H1 (cell line): Measurements from ENCODE around the gene CYP26C1. TPM values are rescaled to one million over a fixed set of nuclear protein-coding genes. Genes with fewer than 3 reads are reported as not detected.

Source experiments
- CTCF ChIA-PET: fragments of 300-600 bp; sonication (Branson Sonifier 250); formaldehyde crosslinking; loops from one replicate; lab custom pipeline; 2021; ENCODE audit not compliant: partially characterized antibody; lab: Charles Lee
- POLR2A ChIA-PET: fragments of 300-600 bp; sonication (Branson Sonifier 250); formaldehyde crosslinking; loops from one replicate; lab custom pipeline; 2021; ENCODE audit warnings: inconsistent platforms; ENCODE audit not compliant: partially characterized antibody; lab: Charles Lee
- DNase-seq, 2 experiments: peaks; one replicate each; pipeline versions ENCODE4 v3.0.0 to v3.0.0-alpha.2; 2010 to 2022; ENCODE audit warnings: low spot score in 2 of 2, low read depth in 1 of 2, mixed read lengths in 1 of 2
- FAIRE-seq: peaks from 2 replicates; lab custom pipeline; 2011; peaks lifted over from hg19 to GRCh38; lab: Jason Lieb, UNC
- H2AFZ ChIP-seq: 2 replicates; pipeline ENCODE4 v1.8.1; 2012; ENCODE audit warnings: low read length, inconsistent platforms
- H2AK5ac ChIP-seq: 2 replicates; pipeline ENCODE4 v1.6.1; 2013; ENCODE audit warnings: low read depth, low read length
- H2BK120ac ChIP-seq: replicated peaks from 2 replicates; pipeline ENCODE3; 2013; ENCODE audit warnings: low read depth, low read length, inconsistent platforms
- H2BK12ac ChIP-seq: 2 replicates; pipeline ENCODE4 v1.6.1; 2013; ENCODE audit warnings: low read depth, low read length
- H2BK15ac ChIP-seq: 2 replicates; pipeline ENCODE4 v1.6.1; 2013; ENCODE audit warnings: low read length
- H2BK20ac ChIP-seq: 2 replicates; pipeline ENCODE4 v1.6.1; 2013; ENCODE audit warnings: low read length
- H2BK5ac ChIP-seq: 2 replicates; pipeline ENCODE4 v1.6.1; 2013; ENCODE audit warnings: low read depth, low read length
- H3K14ac ChIP-seq: 2 replicates; pipeline ENCODE4 v1.6.1; 2013; ENCODE audit warnings: inconsistent platforms; ENCODE audit not compliant: insufficient read length
- H3K18ac ChIP-seq: 2 replicates; pipeline ENCODE4 v1.6.1; 2013; ENCODE audit warnings: low read length; ENCODE audit errors: extremely low read depth
- H3K23ac ChIP-seq: 2 replicates; pipeline ENCODE4 v1.6.1; 2013; ENCODE audit warnings: inconsistent platforms; ENCODE audit not compliant: insufficient read length
- H3K23me2 ChIP-seq: 2 replicates; pipeline ENCODE4 v1.6.1; 2013; ENCODE audit warnings: low read depth, low read length
- H3K27ac ChIP-seq: 2 replicates; pipeline ENCODE4 v1.6.1; 2011; ENCODE audit warnings: low read depth, low read length, inconsistent platforms
- H3K27me3 ChIP-seq, 4 experiments: replicated peaks in 1 of 4; 1 replicate in 1 of 4; 2 replicates in 3 of 4; pipeline versions ENCODE4 v1.6.1 to v1.8.1; 2011 to 2013; ENCODE audit warnings: low read length in 3 of 4, mild to moderate bottlenecking in 3 of 4, inconsistent platforms in 2 of 4, mixed read lengths in 2 of 4, moderate library complexity in 1 of 4; ENCODE audit not compliant: control insufficient read depth in 3 of 4, insufficient read depth in 3 of 4; ENCODE audit errors: extremely low read depth in 1 of 4
- H3K36me3 ChIP-seq, 4 experiments: 2 replicates each; pipeline versions ENCODE4 v1.6.1 to v1.8.1; 2011 to 2013; ENCODE audit warnings: mild to moderate bottlenecking in 4 of 4, low read length in 3 of 4, moderate library complexity in 2 of 4, control low read depth in 1 of 4, inconsistent platforms in 1 of 4; ENCODE audit not compliant: insufficient read depth in 4 of 4, control insufficient read depth in 2 of 4
- H3K4ac ChIP-seq: replicated peaks from 2 replicates; pipeline ENCODE3; 2013; ENCODE audit warnings: low read length, low read depth, mixed read lengths, inconsistent platforms; ENCODE audit not compliant: insufficient read length
- H3K4me1 ChIP-seq, 4 experiments: replicated peaks in 1 of 4; 1 replicate in 1 of 4; 2 replicates in 3 of 4; pipeline versions ENCODE4 v1.6.1 to v1.8.1; 2011 to 2013; ENCODE audit warnings: low read length in 3 of 4, inconsistent platforms in 2 of 4, mixed read lengths in 1 of 4; ENCODE audit not compliant: insufficient read depth in 4 of 4, control insufficient read depth in 3 of 4
- H3K4me2 ChIP-seq, 2 experiments: 2 replicates each; pipeline versions ENCODE4 v1.6.1 to v1.8.1; 2011 to 2013; ENCODE audit warnings: low read depth in 2 of 2, low read length in 2 of 2, control low read depth in 1 of 2, inconsistent platforms in 1 of 2, mild to moderate bottlenecking in 1 of 2; ENCODE audit not compliant: insufficient read depth in 1 of 2
- H3K4me3 ChIP-seq, 4 experiments: fragments of 200-600, 300-600 bp in 1 of 4; sonication (generic), shearing (Covaris generic), sonication (Bioruptor Twin) in 1 of 4; 2 replicates each; pipeline versions ENCODE4 v1.5.1 to v1.8.1; 2011 to 2016; ENCODE audit warnings: low read length in 4 of 4, low read depth in 3 of 4, control low read depth in 2 of 4, inconsistent platforms in 2 of 4, mild to moderate bottlenecking in 2 of 4, mixed read lengths in 1 of 4, moderate library complexity in 1 of 4; ENCODE audit not compliant: insufficient read depth in 2 of 4; ENCODE audit errors: extremely low read depth in 1 of 4
- H3K56ac ChIP-seq: replicated peaks from 2 replicates; pipeline ENCODE3; 2013; ENCODE audit warnings: low read depth, mild to moderate bottlenecking, mixed read lengths, low read length, inconsistent platforms; ENCODE audit not compliant: insufficient read length
- H3K79me1 ChIP-seq: 2 replicates; pipeline ENCODE4 v1.6.1; 2013; ENCODE audit warnings: low read depth, low read length, control low read depth
- H3K79me2 ChIP-seq, 2 experiments: 2 replicates each; pipeline versions ENCODE4 v1.6.1 to v1.8.1; 2012 to 2013; ENCODE audit warnings: low read length in 2 of 2, mild to moderate bottlenecking in 2 of 2, inconsistent platforms in 1 of 2; ENCODE audit not compliant: insufficient read depth in 2 of 2, control insufficient read depth in 1 of 2
- H3K9ac ChIP-seq, 4 experiments: replicated peaks in 1 of 4; 1 replicate in 1 of 4; 2 replicates in 3 of 4; pipeline versions ENCODE4 v1.6.1 to v1.8.1; 2011 to 2013; ENCODE audit warnings: low read depth in 3 of 4, low read length in 3 of 4, control low read depth in 2 of 4, mild to moderate bottlenecking in 2 of 4, moderate library complexity in 2 of 4, inconsistent platforms in 1 of 4; ENCODE audit errors: extremely low read depth in 1 of 4
- H3K9me3 ChIP-seq, 2 experiments: 2 replicates each; pipeline versions ENCODE4 v1.6.1 to v1.8.1; 2012 to 2013; ENCODE audit warnings: mild to moderate bottlenecking in 2 of 2, moderate library complexity in 2 of 2, control low read depth in 1 of 2, inconsistent platforms in 1 of 2, low read depth in 1 of 2, low read length in 1 of 2, mixed read lengths in 1 of 2; ENCODE audit not compliant: insufficient read depth in 2 of 2
- H4K20me1 ChIP-seq, 2 experiments: replicated peaks in 1 of 2; 2 replicates each; pipeline versions ENCODE3 to v1.8.1; 2011 to 2013; ENCODE audit warnings: inconsistent platforms in 2 of 2, low read length in 2 of 2, mild to moderate bottlenecking in 1 of 2; ENCODE audit not compliant: insufficient read depth in 2 of 2, control insufficient read depth in 1 of 2
- H4K5ac ChIP-seq: 2 replicates; pipeline ENCODE4 v1.6.1; 2013; ENCODE audit warnings: low read length, low read depth, mixed read lengths, inconsistent platforms; ENCODE audit not compliant: insufficient read length
- H4K8ac ChIP-seq: 2 replicates; pipeline ENCODE4 v1.8.0; 2013; ENCODE audit warnings: mild to moderate bottlenecking, moderate library complexity, low read length, inconsistent platforms; ENCODE audit not compliant: insufficient read depth; ENCODE audit errors: extremely low read depth
- H4K91ac ChIP-seq: replicated peaks from 2 replicates; pipeline ENCODE3; 2013; ENCODE audit warnings: low read length, mixed read lengths, inconsistent platforms; ENCODE audit not compliant: insufficient read length
- CHD1 ChIP-seq: IDR thresholded peaks from 2 replicates; pipeline ENCODE4 v1.6.1; 2012; ENCODE audit warnings: low read depth, low read length, improper control_type of control experiment
- CTBP2 ChIP-seq: IDR thresholded peaks from 2 replicates; pipeline ENCODE4 v1.7.0; 2011; ENCODE audit warnings: borderline replicate concordance, mild to moderate bottlenecking, moderate library complexity, mixed read lengths, low read length; ENCODE audit not compliant: insufficient read depth, insufficient read length
- EZH2 ChIP-seq: fragments of 200-600 bp; sonication (generic); IDR thresholded peaks from 2 replicates; pipeline ENCODE4 v1.7.1; 2012; ENCODE audit warnings: low read depth, mild to moderate bottlenecking, moderate library complexity, low read length, inconsistent platforms; ENCODE audit not compliant: severe bottlenecking
- KDM5A ChIP-seq: fragments of 200-600 bp; IDR thresholded peaks from 2 replicates; pipeline ENCODE4 v1.7.1; 2012; ENCODE audit warnings: mild to moderate bottlenecking, low read length, inconsistent platforms, mixed read lengths
- POU5F1 ChIP-seq: IDR thresholded peaks from 2 replicates; pipeline ENCODE4 v1.6.1; 2011; ENCODE audit warnings: low read depth, mild to moderate bottlenecking, low read length, moderate library complexity
- RAD21 ChIP-seq, 2 experiments: IDR thresholded peaks in 1 of 2; conservative IDR thresholded peaks in 1 of 2; 2 replicates each; pipeline ENCODE4 v1.6.1; 2011; ENCODE audit warnings: low read depth in 2 of 2, low read length in 2 of 2, improper control_type of control experiment in 1 of 2, inconsistent platforms in 1 of 2, mild to moderate bottlenecking in 1 of 2, moderate library complexity in 1 of 2
- SRF ChIP-seq: IDR thresholded peaks from 2 replicates; pipeline ENCODE4 v1.6.1; 2011; ENCODE audit warnings: mild to moderate bottlenecking, low read depth, low read length, moderate library complexity
- SUZ12 ChIP-seq: fragments of 200-600 bp; sonication (generic); IDR thresholded peaks from 2 replicates; pipeline ENCODE4 v1.6.1; 2012; ENCODE audit warnings: mild to moderate bottlenecking, inconsistent platforms, low read length, moderate library complexity, mixed read lengths
- TBP ChIP-seq: IDR thresholded peaks from 2 replicates; pipeline ENCODE4 v1.6.1; 2011; ENCODE audit warnings: low read depth, low read length, improper control_type of control experiment
- TCF12 ChIP-seq: IDR thresholded peaks from 2 replicates; pipeline ENCODE4 v1.6.1; 2011; ENCODE audit warnings: low read depth, mild to moderate bottlenecking, low read length
- WGBS, 2 experiments: shearing (Covaris generic) in 1 of 2; methylation state at CpG; one replicate each; pipeline versions ENCODE4 v1.1.6 to v1.1.7; 2013 to 2015; ENCODE audit warnings: low lambda C conversion rate in 2 of 2, mixed read lengths in 2 of 2, inconsistent platforms in 1 of 2, low coverage in 1 of 2, missing lambda C conversion rate in 1 of 2; ENCODE audit not compliant: insufficient replicate concordance in 2 of 2, insufficient coverage in 1 of 2, insufficient read length in 1 of 2; ENCODE audit errors: extremely low coverage in 1 of 2, missing lambda C conversion rate in 1 of 2; 5-methylcytosine and 5-hydroxymethylcytosine counted together
- polyA plus RNA-seq, 7 experiments: library from polyadenylated mRNA; depleted of rRNA in 3 of 7; stranded (reverse) in 5 of 7; unstranded in 2 of 7; fragments of >200 nt in 5 of 7; fragments of 200-250 nt in 2 of 7; gene quantifications; 1 replicate in 5 of 7; 2 replicates in 1 of 7; 4 replicates in 1 of 7; pipeline versions ENCODE4 v1.2.1 to v1.2.3, GENCODE V29; 2011 to 2013; ENCODE audit warnings: missing spikeins in 2 of 7, mixed read lengths in 2 of 7
- total RNA-seq: library from RNA; stranded (reverse); fragmentation: NEBNext Ultra II Directional; extraction: Animal tissue kit (Norgen Biotek cat#: 25700); gene quantifications from 2 replicates; pipeline ENCODE4 v1.2.1, GENCODE V29; 2021
- TF ChIP-seq, protein P1 (sequence below): IDR thresholded peaks from 2 replicates; pipeline ENCODE4 v1.6.1; 2011; ENCODE audit warnings: low read depth, mild to moderate bottlenecking, low read length; ENCODE audit not compliant: insufficient read depth

Gene CYP26C1
- total and polyA plus RNA-seq, 2 of the 8 experiments (the other 6 are each of a cell fraction or from before 2014, with no cell fraction given) = 0.12 to 0.28 TPM

DNA sequence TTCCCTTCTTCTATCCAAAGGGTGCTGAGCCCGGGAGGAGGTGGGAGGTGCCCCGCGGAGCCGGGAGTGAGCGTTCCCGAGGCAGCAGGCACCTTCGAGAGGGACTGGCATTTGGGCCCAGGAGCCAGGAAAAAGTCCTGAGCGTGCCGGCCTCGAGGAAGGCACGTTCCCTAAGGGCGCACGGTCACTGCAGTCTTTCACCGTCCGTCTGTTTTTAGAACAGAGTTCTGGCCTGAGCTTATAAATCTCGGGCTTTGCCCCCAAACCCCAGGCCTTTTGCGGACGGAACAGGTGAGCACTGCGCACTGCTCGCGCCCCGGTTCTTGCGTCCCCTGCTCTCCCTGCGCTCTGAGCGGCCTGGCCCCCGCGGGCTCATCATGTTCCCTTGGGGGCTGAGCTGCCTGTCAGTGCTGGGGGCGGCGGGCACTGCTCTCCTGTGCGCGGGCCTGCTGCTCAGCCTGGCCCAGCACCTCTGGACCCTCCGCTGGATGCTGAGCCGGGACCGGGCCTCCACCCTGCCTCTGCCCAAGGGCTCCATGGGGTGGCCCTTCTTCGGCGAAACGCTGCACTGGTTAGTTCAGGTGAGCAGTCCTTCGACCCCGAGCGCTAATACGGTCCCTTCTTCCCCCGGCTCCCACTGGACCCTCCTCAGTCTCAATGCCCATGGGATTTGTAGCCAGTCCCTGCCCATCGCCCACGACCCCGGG is 442 bp downstream of the CYP26C1 start:
- no peak overlapping the region for H3K23ac ChIP-seq
- H3K4me1 ChIP-seq = peaks cover 3 to 33% (median 25%) of the 10 kb centered on the region in 4 experiments
- H2BK5ac ChIP-seq = no peak overlapping the region
- H3K18ac ChIP-seq = no peak overlapping the region
- DNase-seq = no peak
- no peak overlapping the region for H4K5ac ChIP-seq
- peaks cover 14% of the 10 kb centered on the region; the same call in 1 of the 2 replicates for H3K23me2 ChIP-seq
- H3K27me3 ChIP-seq = peaks cover 72 to 84% (median 76%) of the 10 kb centered on the region in 4 experiments
- no peak overlapping the region for H3K9ac ChIP-seq
- H3K4ac ChIP-seq = no peak overlapping the region
- no peak overlapping the region for H2BK15ac ChIP-seq
- no peaks in the 10 kb centered on the region for H3K79me1 ChIP-seq
- H3K9me3 ChIP-seq = no peaks in the 10 kb centered on the region; a peak in 1 of 4 replicates
- H3K14ac ChIP-seq = no peak overlapping the region
- H2AK5ac ChIP-seq = no peak overlapping the region
- H4K8ac ChIP-seq = no peak overlapping the region
- no peaks in the 10 kb centered on the region for H3K79me2 ChIP-seq
- ChIA-PET CTCF (interaction anchor here (0.8 to 14.8 kb wide), 21 partner anchors 7 to 305 kb away, joined by 3 to 147 read pairs (median 4); partner anchors contain the start of gene CYP26A1), POLR2A (interaction anchor here (0.6 to 5.7 kb wide), 2 partner anchors 13 to 1415 kb away, joined by 4 to 26 read pairs; partner anchors contain the start of gene CYP26A1)
- H3K4me3 ChIP-seq = peak overlapping the region; percentile 34 to 59 (median 46); a peak in 6 of 8 replicates
- 11% methylated on average over 41 of the region's 45 CpGs; no CpG with 5 or more reads in 1 of the 2 experiments for WGBS, 2 experiments
- FAIRE-seq = no peak
- peaks cover 0 to 18% (median 1%) of the 10 kb centered on the region in 4 experiments; a peak in 1 of 8 replicates for H3K36me3 ChIP-seq
- no peak overlapping the region for H2BK120ac ChIP-seq
- peak overlapping the region; percentile 75 to 89 for H3K4me2 ChIP-seq
- H4K20me1 ChIP-seq = peaks cover 3 to 21% of the 10 kb centered on the region in 2 experiments
- no peak overlapping the region for H3K56ac ChIP-seq
- H2AFZ ChIP-seq = no peak overlapping the region
- H4K91ac ChIP-seq = no peak overlapping the region
- H3K27ac ChIP-seq = no peak overlapping the region
- H2BK20ac ChIP-seq = 0 out of 2 replicates have a peak overlapping the region, but pooled peaks have one; percentile 21
- H2BK12ac ChIP-seq = no peak overlapping the region
- TF ChIP-seq KDM5A (no peak), TCF12 (no peak), CHD1 (no peak), POU5F1 (no peak), RAD21 (IDR thresholded peaks at IDR 0.05 in 1 of 2, conservative IDR thresholded peaks at IDR 0.05 in 1 of 2; ENCODE audit: low read depth in 2 of 2, low read length in 2 of 2) (no peak), TBP (no peak), SUZ12 (peak; percentile 57; the same call in 1 of the 2 replicates), CTBP2 (no peak), SRF (no peak), EZH2 (peak; percentile 85)
- TF ChIP-seq, protein P1, sequence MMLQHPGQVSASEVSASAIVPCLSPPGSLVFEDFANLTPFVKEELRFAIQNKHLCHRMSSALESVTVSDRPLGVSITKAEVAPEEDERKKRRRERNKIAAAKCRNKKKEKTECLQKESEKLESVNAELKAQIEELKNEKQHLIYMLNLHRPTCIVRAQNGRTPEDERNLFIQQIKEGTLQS = no peak
